Measurements from ENCODE around the gene TREML1. TPM values are rescaled to one million over a fixed set of nuclear protein-coding genes. Genes with fewer than 3 reads are reported as not detected.

The TREML1 gene
- total and polyA plus RNA-seq, 9 of the 15 experiments (the other 6 are each of a cell fraction or from before 2014, with no cell fraction given), result not detected

- no peak; the same call in 1 of the 2 replicates for TF ChIP-seq NFXL1 (CRISPR knock-in tag; IDR thresholded peaks at IDR 0.05)
- no peak for TF ChIP-seq NFIX (CRISPR knock-in tag; IDR thresholded peaks at IDR 0.05; ENCODE audit: low read depth)
- TF ChIP-seq ZNF395 (CRISPR knock-in tag; IDR thresholded peaks at IDR 0.05), result no peak
- no peak for TF ChIP-seq PATZ1 (CRISPR knock-in tag; IDR thresholded peaks at IDR 0.05; ENCODE audit: borderline replicate concordance)
- no peak for TF ChIP-seq ZNF717 (CRISPR knock-in tag; IDR thresholded peaks at IDR 0.05)
- TF ChIP-seq ARID1B (IDR thresholded peaks at IDR 0.05), result peak; percentile 79
- TF ChIP-seq ZNF263 (CRISPR knock-in tag; IDR thresholded peaks at IDR 0.05; ENCODE audit: borderline replicate concordance), result no peak
- TF ChIP-seq ZZZ3 (IDR thresholded peaks at IDR 0.05), result no peak
- no peak for TF ChIP-seq BRD4 (IDR thresholded peaks at IDR 0.05)
- TF ChIP-seq NR3C1 (CRISPR knock-in tag; IDR thresholded peaks at IDR 0.05), result no peak
- TF ChIP-seq MAFG (tag; conservative IDR thresholded peaks at IDR 0.05), result peak; percentile 47
- TF ChIP-seq LCOR (CRISPR knock-in tag; IDR thresholded peaks at IDR 0.05), result no peak
- TF ChIP-seq BHLHE40 (IDR thresholded peaks at IDR 0.05; ENCODE audit: low read length), result no peak
- no peak for TF ChIP-seq ZBED1 (IDR thresholded peaks at IDR 0.05)
- no peak for TF ChIP-seq TRIM25 (IDR thresholded peaks at IDR 0.05; ENCODE audit: borderline replicate concordance)
- TF ChIP-seq MEIS2 (IDR thresholded peaks at IDR 0.05; ENCODE audit: partially characterized antibody), result peak; percentile 9
- TF ChIP-seq ESRRB (CRISPR knock-in tag; IDR thresholded peaks at IDR 0.05; ENCODE audit: borderline replicate concordance), result no peak
- TF ChIP-seq CCAR2 (IDR thresholded peaks at IDR 0.05; ENCODE audit: low read depth, low read length), result no peak
- no peak for TF ChIP-seq ZBTB7A (IDR thresholded peaks at IDR 0.05; ENCODE audit: borderline replicate concordance, control insufficient read depth, low read depth, low read length)
- no peak for TF ChIP-seq TFAP4 (CRISPR knock-in tag; IDR thresholded peaks at IDR 0.05; ENCODE audit: borderline replicate concordance)
- peak; percentile 41 to 55; a peak in 2 of 4 replicates for TF ChIP-seq TRIM24 (IDR thresholded peaks at IDR 0.05)
- TF ChIP-seq ELF4 (CRISPR knock-in tag; IDR thresholded peaks at IDR 0.05), result no peak
- no peak for TF ChIP-seq ZNF408 (CRISPR knock-in tag; IDR thresholded peaks at IDR 0.05; ENCODE audit: low read depth)
- peak; percentile 92 for TF ChIP-seq ATF4 (CRISPR knock-in tag; IDR thresholded peaks at IDR 0.05)
Observed at GRCh38 chr6:41200296-41200900, 46.3 kb upstream of the TREML1 start (continued).

Data from K562 (cell line).